GM12892 (cell line): ENCODE data around the gene SBK2.

ENCODE experiments used
- POLR2A ChIP-seq: IDR thresholded peaks from 2 replicates; pipeline ENCODE4 v1.6.1; 2011; ENCODE audit warnings: low read depth, low read length, control low read depth
- TAF1 ChIP-seq: IDR thresholded peaks from 2 replicates; pipeline ENCODE4 v1.6.1; 2011; ENCODE audit warnings: low read depth, mild to moderate bottlenecking, control low read depth, low read length, borderline replicate concordance

- TF ChIP-seq POLR2A (no peak), TAF1 (no peak)
These were observed 5.4 kb upstream of the SBK2 start for GRCh38 chr19:55542292-55542855.
